ENCODE measurements around the gene LRRFIP1.

Gene LRRFIP1

DNA sequence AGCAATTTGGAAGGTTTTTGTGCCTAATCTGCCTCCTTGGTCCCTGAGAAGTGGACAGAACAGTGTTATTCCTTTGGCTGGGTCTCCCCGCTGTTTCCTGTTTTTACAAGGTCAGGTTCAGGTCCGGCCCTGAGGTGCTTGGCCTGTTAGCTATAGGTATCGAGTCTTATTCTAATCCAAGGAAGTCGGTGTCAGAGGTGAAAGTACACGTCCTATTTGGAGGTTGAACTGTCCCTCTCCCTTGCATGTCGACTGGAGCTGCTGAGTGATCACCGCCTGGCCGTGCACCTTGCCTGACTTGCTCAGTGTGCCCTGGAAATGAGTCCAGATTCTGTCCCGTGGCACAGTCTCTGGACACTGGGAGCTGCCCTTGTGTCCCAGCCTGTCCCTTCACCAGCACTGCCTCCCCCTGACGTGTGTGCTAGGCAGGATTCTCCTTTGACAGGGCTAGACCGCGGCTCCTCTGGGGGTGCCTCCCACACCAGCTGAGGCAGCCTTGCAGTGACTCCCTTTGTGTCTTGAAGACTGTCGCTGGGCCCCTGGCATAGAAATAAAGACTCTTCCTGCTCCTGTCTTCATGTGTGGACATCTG is 105.5 kb downstream of the LRRFIP1 start:
- no peaks in the 10 kb centered on the region for H3F3A ChIP-seq (ENCODE audit: control insufficient read depth, insufficient read depth)
- TF ChIP-seq EZH2phosphoT487 (IDR thresholded peaks at IDR 0.05; ENCODE audit: borderline replicate concordance, low read length) = no peak
- peaks cover 33% of the 10 kb centered on the region for H3K36me3 ChIP-seq (ENCODE audit: control insufficient read depth, low read length)
- H3K27ac ChIP-seq (ENCODE audit: low read depth, low read length) = no peak overlapping the region
- no peaks in the 10 kb centered on the region for H3K9me3 ChIP-seq (ENCODE audit: control insufficient read depth, insufficient read depth, low read length)
- no peaks in the 10 kb centered on the region for H3K27me3 ChIP-seq (ENCODE audit: control insufficient read depth, low read length)
- H4K20me1 ChIP-seq (ENCODE audit: control insufficient read depth, insufficient read depth, low read depth, low read length) = no peaks in the 10 kb centered on the region; the same call in 1 of the 2 replicates
- no peaks in the 10 kb centered on the region for H3K4me1 ChIP-seq (ENCODE audit: control insufficient read depth, low read length)
- H3K4me3 ChIP-seq (ENCODE audit: low read length) = no peak overlapping the region
- peaks cover 53% of the 10 kb centered on the region for H3K79me2 ChIP-seq (ENCODE audit: control insufficient read depth, low read length)
- no peak overlapping the region for H3K4me2 ChIP-seq (ENCODE audit: low read length)
- no peaks in the 10 kb centered on the region for H3K9me2 ChIP-seq (replicated peaks; ENCODE audit: control insufficient read depth, low read length)

- peaks cover 57% of the 10 kb centered on the region for H3K79me2 ChIP-seq (ENCODE audit: control insufficient read depth, low read length)
- H3K27me3 ChIP-seq (ENCODE audit: control insufficient read depth, low read length) = no peaks in the 10 kb centered on the region
- H3K27ac ChIP-seq (ENCODE audit: low read depth, low read length) = no peak overlapping the region
- no peaks in the 10 kb centered on the region; the same call in 1 of the 2 replicates for H4K20me1 ChIP-seq (ENCODE audit: control insufficient read depth, insufficient read depth, low read depth, low read length)
- no peaks in the 10 kb centered on the region for H3K4me1 ChIP-seq (ENCODE audit: control insufficient read depth, low read length)
- no peaks in the 10 kb centered on the region for H3K9me2 ChIP-seq (replicated peaks; ENCODE audit: control insufficient read depth, low read length)
- TF ChIP-seq, protein P1, sequence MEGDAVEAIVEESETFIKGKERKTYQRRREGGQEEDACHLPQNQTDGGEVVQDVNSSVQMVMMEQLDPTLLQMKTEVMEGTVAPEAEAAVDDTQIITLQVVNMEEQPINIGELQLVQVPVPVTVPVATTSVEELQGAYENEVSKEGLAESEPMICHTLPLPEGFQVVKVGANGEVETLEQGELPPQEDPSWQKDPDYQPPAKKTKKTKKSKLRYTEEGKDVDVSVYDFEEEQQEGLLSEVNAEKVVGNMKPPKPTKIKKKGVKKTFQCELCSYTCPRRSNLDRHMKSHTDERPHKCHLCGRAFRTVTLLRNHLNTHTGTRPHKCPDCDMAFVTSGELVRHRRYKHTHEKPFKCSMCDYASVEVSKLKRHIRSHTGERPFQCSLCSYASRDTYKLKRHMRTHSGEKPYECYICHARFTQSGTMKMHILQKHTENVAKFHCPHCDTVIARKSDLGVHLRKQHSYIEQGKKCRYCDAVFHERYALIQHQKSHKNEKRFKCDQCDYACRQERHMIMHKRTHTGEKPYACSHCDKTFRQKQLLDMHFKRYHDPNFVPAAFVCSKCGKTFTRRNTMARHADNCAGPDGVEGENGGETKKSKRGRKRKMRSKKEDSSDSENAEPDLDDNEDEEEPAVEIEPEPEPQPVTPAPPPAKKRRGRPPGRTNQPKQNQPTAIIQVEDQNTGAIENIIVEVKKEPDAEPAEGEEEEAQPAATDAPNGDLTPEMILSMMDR (IDR thresholded peaks at IDR 0.05; ENCODE audit: low read depth, low read length, poor library complexity, severe bottlenecking) = no peak
- no peak for TF ChIP-seq EZH2phosphoT487 (IDR thresholded peaks at IDR 0.05; ENCODE audit: borderline replicate concordance, low read length)
- H3K9me3 ChIP-seq (ENCODE audit: control insufficient read depth, insufficient read depth, low read length) = no peaks in the 10 kb centered on the region
- no peaks in the 10 kb centered on the region for H3F3A ChIP-seq (ENCODE audit: control insufficient read depth, insufficient read depth)
- H3K36me3 ChIP-seq (ENCODE audit: control insufficient read depth, low read length) = peaks cover 40% of the 10 kb centered on the region
- no peak overlapping the region for H3K4me3 ChIP-seq (ENCODE audit: low read length)
- no peak overlapping the region for H3K4me2 ChIP-seq (ENCODE audit: low read length)
Measured at GRCh38 chr2:237733677-237734300, 106.4 kb downstream of the LRRFIP1 start.

GRCh38 chr2:237734905-237735623 is 107.7 kb downstream of the LRRFIP1 start:
- Histone ChIP-seq H3K36me3 (ENCODE audit: control insufficient read depth, low read length) (peaks cover 37% of the 10 kb centered on the region), H4K20me1 (ENCODE audit: control insufficient read depth, insufficient read depth, low read depth, low read length) (no peaks in the 10 kb centered on the region; the same call in 1 of the 2 replicates), H3K9me3 (ENCODE audit: control insufficient read depth, insufficient read depth, low read length) (no peaks in the 10 kb centered on the region), H3K27me3 (ENCODE audit: control insufficient read depth, low read length) (no peaks in the 10 kb centered on the region), H3K9me2 (replicated peaks; ENCODE audit: control insufficient read depth, low read length) (no peaks in the 10 kb centered on the region), H3K79me2 (ENCODE audit: control insufficient read depth, low read length) (peaks cover 59% of the 10 kb centered on the region), H3K4me3 (ENCODE audit: low read length) (no peak overlapping the region), H3K27ac (ENCODE audit: low read depth, low read length) (no peak overlapping the region), H3K4me2 (ENCODE audit: low read length) (no peak overlapping the region), H3F3A (ENCODE audit: control insufficient read depth, insufficient read depth) (no peaks in the 10 kb centered on the region), H3K4me1 (ENCODE audit: control insufficient read depth, low read length) (no peaks in the 10 kb centered on the region)
- no peak for TF ChIP-seq EZH2phosphoT487 (IDR thresholded peaks at IDR 0.05; ENCODE audit: borderline replicate concordance, low read length)
- TF ChIP-seq, protein P1 (IDR thresholded peaks at IDR 0.05; ENCODE audit: low read depth, low read length, poor library complexity, severe bottlenecking) = no peak

DNA sequence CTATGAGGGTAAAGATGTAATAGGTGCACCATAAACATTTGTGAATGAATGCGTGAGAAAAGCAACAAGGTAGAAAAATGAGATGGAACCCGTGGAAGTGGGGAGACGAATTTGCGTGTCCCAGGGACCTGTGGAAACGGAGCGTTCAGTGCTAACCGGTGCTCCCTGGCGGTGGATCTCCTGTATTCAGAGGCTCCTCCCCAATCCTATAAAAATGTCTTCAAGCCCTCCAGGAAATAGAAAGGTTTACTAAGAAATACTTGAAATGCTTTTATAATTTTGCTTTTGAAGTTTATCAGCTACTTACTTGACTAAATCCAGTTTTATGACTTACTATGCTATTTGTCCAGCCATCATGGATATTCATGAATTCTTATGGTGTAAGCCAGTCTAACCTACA is 108.4 kb downstream of the LRRFIP1 start:
- no peak overlapping the region for H3K4me3 ChIP-seq (ENCODE audit: low read length)
- H3K4me1 ChIP-seq (ENCODE audit: control insufficient read depth, low read length) = no peaks in the 10 kb centered on the region
- H3F3A ChIP-seq (ENCODE audit: control insufficient read depth, insufficient read depth) = no peaks in the 10 kb centered on the region
- no peaks in the 10 kb centered on the region; the same call in 1 of the 2 replicates for H4K20me1 ChIP-seq (ENCODE audit: control insufficient read depth, insufficient read depth, low read depth, low read length)
- H3K79me2 ChIP-seq (ENCODE audit: control insufficient read depth, low read length) = peaks cover 61% of the 10 kb centered on the region
- H3K27ac ChIP-seq (ENCODE audit: low read depth, low read length) = no peak overlapping the region
- peaks cover 37% of the 10 kb centered on the region for H3K36me3 ChIP-seq (ENCODE audit: control insufficient read depth, low read length)
- H3K27me3 ChIP-seq (ENCODE audit: control insufficient read depth, low read length) = no peaks in the 10 kb centered on the region
- no peaks in the 10 kb centered on the region for H3K9me2 ChIP-seq (replicated peaks; ENCODE audit: control insufficient read depth, low read length)
- TF ChIP-seq, protein P1 (IDR thresholded peaks at IDR 0.05; ENCODE audit: low read depth, low read length, poor library complexity, severe bottlenecking) = no peak
- no peak for TF ChIP-seq EZH2phosphoT487 (IDR thresholded peaks at IDR 0.05; ENCODE audit: borderline replicate concordance, low read length)
- no peak overlapping the region for H3K4me2 ChIP-seq (ENCODE audit: low read length)
- no peaks in the 10 kb centered on the region for H3K9me3 ChIP-seq (ENCODE audit: control insufficient read depth, insufficient read depth, low read length)
